HUES64 (cell line): ENCODE data around the gene ODAD3. TPM values are rescaled to one million over a fixed set of nuclear protein-coding genes. Genes with fewer than 3 reads are reported as not detected.
A peak's percentile ranks its signal among the peaks of the same experiment; 100 is the strongest.

Source experiments
- H3K27ac ChIP-seq: 2 replicates; pipeline ENCODE4 v1.7.0; 2013; ENCODE audit warnings: low read depth, low read length, inconsistent platforms
- H3K27me3 ChIP-seq: 2 replicates; pipeline ENCODE4 v1.6.1; 2013; ENCODE audit warnings: mild to moderate bottlenecking, low read length; ENCODE audit not compliant: insufficient read depth
- H3K36me3 ChIP-seq: 2 replicates; pipeline ENCODE4 v1.6.1; 2013; ENCODE audit warnings: mild to moderate bottlenecking, low read length; ENCODE audit not compliant: insufficient read depth
- H3K4me1 ChIP-seq: 2 replicates; pipeline ENCODE4 v1.6.1; 2013; ENCODE audit warnings: mild to moderate bottlenecking, low read length, moderate library complexity; ENCODE audit not compliant: insufficient read depth
- H3K4me3 ChIP-seq: 2 replicates; pipeline ENCODE4 v1.5.1; 2013; ENCODE audit warnings: mild to moderate bottlenecking, low read length, moderate library complexity
- H3K9ac ChIP-seq: 2 replicates; pipeline ENCODE4 v1.6.1; 2013; ENCODE audit warnings: mild to moderate bottlenecking, low read depth, low read length
- H3K9me3 ChIP-seq: 2 replicates; pipeline ENCODE4 v1.6.1; 2013; ENCODE audit warnings: low read depth, low read length; ENCODE audit not compliant: insufficient read depth
- WGBS: fragments of 150-250, 120-280 bp; methylation state at CpG from one replicate; pipeline ENCODE4 v1.1.7; 2013; ENCODE audit warnings: missing lambda C conversion rate; 5-methylcytosine and 5-hydroxymethylcytosine counted together
- polyA plus RNA-seq, 2 experiments: library from polyadenylated mRNA; stranded (reverse); fragments of 50-300 nt; gene quantifications; one replicate each; pipeline ENCODE4 v1.2.3, GENCODE V29; 2013

The ODAD3 gene
- polyA plus RNA-seq (2013, experiment 1 of 2): 0.20 TPM
- 0.76 TPM for polyA plus RNA-seq (2013, experiment 2 of 2)

DNA sequence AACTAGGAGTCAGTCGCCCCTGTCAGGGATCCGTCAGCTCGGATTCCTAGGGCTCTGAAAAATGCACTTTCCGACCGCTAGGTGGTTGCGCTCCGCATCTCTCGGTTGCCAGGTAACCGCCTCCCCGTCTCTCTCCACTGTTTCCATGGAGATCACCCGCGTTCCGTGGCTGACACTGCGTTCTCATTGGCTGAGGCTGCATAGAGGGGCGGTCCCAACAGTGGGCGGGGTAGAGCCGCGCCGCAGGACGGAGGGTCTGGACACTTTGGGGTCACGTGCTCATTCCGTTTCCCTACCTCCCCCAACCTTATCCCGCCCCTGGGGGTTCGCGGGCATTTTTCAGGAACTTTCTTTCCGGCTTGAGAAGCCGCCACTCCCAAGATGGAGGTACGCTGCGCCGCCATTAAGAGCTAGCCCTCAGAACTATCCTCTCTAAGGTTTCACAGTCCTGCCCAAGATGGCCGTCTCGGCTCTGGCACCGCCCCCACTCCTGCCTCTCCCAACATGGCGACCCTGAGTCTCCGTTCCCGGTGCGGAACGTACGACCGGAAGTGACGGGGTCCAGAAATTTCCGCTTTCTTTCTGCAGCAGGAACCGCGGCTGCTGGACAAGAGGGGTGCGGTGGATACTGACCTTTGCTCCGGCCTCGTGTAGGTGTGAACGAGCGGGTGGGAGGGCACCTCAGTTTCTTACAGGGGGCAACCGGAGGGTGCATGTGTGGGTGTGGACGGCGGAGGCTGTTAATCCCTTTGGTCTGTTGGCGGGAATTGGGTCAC is at the start of gene ODAD3, which contains the start of gene PRKCSH:
ODAD3 (minus strand) TSS at position 65 of the 776 bp plus-strand sequence. CDS start 105 bp downstream, outside the sequence.
PRKCSH (plus strand) TSS at position 579 of the 776 bp plus-strand sequence. CDS start 483 bp downstream, outside the sequence.
- WGBS: under 1% methylated on average over 53 of the region's 53 CpGs
- Histone ChIP-seq H3K9me3 (no peaks in the 10 kb centered on the region), H3K4me1 (peaks cover 4% of the 10 kb centered on the region; the same call in 1 of the 2 replicates), H3K27ac (peak within 1 kb of the TSS; percentile 72), H3K27me3 (no peaks in the 10 kb centered on the region), H3K4me3 (peak within 1 kb of the TSS; percentile 80), H3K9ac (peak within 1 kb of the TSS; percentile 92), H3K36me3 (peaks cover 34% of the 10 kb centered on the region)

DNA sequence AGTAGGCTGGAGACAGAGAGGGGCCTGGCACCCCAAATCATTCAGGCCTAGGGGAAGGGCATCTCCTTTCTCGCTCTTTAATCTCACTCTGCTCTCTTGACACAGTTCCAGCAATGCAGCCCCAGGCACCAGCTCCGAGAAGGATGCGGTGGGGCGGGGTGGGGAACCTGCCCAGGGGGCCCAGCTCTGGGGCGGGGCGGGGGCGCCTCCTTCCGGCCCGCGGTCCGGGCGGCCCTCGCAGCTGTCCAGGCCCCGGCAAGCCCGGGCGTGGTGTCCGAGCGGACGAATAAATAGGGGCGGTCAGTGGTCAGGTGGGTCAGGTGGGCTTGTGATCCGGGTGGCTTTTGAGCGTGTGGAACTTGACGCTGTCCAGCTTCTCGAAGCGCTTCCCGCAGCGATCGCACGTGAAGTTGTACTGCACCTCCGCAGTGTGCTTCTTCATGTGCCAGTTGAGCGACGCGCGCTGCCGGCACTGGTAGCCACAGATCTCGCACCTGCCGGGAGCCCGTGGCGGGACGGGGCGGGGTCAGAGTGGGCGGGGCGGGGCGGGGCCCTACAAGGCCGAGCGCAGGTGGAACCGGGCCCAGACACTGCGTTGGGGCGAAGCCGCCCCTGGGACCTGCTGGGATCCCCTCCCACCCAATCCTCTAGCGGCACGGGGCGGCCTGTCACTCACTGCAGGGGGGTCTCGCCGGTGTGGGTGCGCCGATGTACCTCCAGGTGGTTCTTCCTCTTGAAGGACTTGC is 48.6 kb upstream of the ODAD3 start:
- no peaks in the 10 kb centered on the region; the same call in 1 of the 2 replicates for H3K4me1 ChIP-seq
- H3K36me3 ChIP-seq: no peaks in the 10 kb centered on the region
- H3K27me3 ChIP-seq: peaks cover 39% of the 10 kb centered on the region
- no peaks in the 10 kb centered on the region for H3K9me3 ChIP-seq
- no peak overlapping the region for H3K27ac ChIP-seq
- no peak overlapping the region for H3K4me3 ChIP-seq
- no peak overlapping the region for H3K9ac ChIP-seq
- 93% methylated on average over 57 of the region's 57 CpGs for WGBS

GRCh38 chr19:11482384-11483050 is 47.6 kb upstream of the ODAD3 start:
- H3K4me3 ChIP-seq: peak overlapping the region; percentile 42
- H3K9ac ChIP-seq: no peak overlapping the region
- H3K36me3 ChIP-seq: no peaks in the 10 kb centered on the region
- H3K27me3 ChIP-seq: peaks cover 46% of the 10 kb centered on the region
- no peak overlapping the region; the same call in 1 of the 2 replicates for H3K27ac ChIP-seq
- no peaks in the 10 kb centered on the region for H3K9me3 ChIP-seq
- WGBS: 4% methylated on average over 58 of the region's 58 CpGs
- H3K4me1 ChIP-seq: no peaks in the 10 kb centered on the region; the same call in 1 of the 2 replicates

DNA sequence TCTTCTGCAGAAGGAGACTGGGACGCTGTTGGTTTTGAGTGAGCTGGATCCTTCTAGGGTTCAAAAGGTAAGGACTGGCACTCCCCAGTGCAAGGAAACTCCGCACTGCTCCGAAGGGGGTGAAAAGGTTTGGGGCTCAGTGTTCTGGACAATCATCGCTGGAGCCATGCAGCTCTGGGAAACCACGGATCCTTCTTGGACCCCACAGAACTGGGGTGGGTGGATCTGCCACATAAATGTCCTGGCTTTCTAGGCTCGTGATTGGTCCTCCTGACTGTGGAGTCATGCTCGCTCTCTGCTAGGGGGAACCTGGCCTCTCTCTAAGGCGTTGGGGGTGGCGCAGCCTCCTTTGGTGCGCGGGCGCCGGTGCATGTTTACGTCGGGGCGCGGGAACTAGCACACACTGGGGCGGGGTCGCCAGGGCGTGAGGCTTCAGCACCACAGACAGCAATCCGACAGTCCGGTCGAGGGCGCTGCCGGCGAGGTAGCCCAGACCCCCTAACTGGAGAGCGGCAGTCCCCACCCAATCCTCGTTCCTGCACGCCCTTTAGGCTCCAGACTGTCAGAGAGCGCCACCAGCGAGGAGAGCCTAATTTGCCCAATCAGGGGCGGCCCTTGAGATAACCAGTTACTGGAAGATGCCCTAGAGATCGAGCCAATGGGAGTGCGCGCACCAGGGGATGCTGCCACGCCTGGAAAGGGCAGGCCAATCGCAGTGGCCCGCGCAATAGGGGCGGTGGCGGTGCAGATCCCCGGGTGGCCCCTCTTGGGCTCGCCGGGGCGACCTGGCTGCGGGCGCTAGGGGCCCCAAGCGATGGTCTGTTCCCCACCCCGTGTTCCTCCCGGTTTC is 46.8 kb upstream of the ODAD3 start:
- no peak overlapping the region for H3K9ac ChIP-seq
- H3K4me1 ChIP-seq: no peaks in the 10 kb centered on the region; the same call in 1 of the 2 replicates
- WGBS: 11% methylated on average over 50 of the region's 50 CpGs
- H3K4me3 ChIP-seq: peak overlapping the region; percentile 42
- H3K27ac ChIP-seq: no peak overlapping the region; the same call in 1 of the 2 replicates
- no peaks in the 10 kb centered on the region for H3K9me3 ChIP-seq
- H3K36me3 ChIP-seq: no peaks in the 10 kb centered on the region
- H3K27me3 ChIP-seq: peaks cover 46% of the 10 kb centered on the region

DNA sequence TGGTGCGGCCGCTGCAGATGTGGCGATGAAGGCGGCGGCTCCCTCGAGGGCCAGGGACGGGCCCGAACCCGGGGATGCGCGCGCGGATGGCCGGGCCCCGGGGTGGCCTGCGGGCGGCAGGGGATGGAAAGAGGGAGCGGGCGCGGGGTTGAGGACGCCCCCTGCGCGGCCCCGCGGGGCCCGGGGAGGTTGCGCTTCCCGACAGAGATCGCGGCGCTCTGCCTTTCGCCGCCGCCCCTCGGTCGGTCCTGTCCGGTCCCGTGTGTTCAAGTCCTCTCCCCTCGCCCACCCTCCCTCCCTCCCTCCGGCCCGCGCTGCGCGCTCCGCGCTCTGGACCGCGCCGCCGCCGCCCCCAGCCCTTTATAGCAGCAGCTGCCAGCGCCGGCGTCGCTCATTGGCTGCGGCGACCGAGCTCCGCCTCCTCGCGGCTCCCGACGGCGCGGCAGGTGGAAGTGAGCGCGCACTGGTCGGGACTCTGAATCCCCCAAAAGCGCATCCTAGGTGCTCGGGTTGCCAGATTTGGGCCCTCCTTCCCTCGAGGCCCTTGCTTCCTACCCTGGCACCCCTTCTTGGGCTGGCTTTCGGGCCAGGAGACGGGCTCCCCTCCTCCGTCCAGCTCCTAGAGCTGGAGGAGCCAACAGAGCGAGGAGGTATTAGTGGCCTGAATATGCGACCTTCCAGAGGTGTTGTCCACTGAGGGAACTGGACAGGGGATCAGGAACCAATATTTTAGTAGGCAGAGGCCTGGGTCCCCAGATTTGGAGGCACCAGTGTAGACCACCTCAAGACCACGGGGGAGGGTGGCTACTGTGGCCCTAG is 46.0 kb upstream of the ODAD3 start, which contains the start of gene ELAVL3:
ELAVL3 (minus strand) TSS at position 332 of the 819 bp plus-strand sequence. CDS start 438 bp downstream, outside the sequence.
- H3K27ac ChIP-seq: no peak within 1 kb of the TSS
- no peak within 1 kb of the TSS for H3K9ac ChIP-seq
- WGBS: 13% methylated on average over 76 of the region's 77 CpGs
- no peaks in the 10 kb centered on the region; the same call in 1 of the 2 replicates for H3K4me1 ChIP-seq
- peak within 1 kb of the TSS; percentile 42; the same call in 1 of the 2 replicates for H3K4me3 ChIP-seq
- no peaks in the 10 kb centered on the region for H3K36me3 ChIP-seq
- peaks cover 46% of the 10 kb centered on the region for H3K27me3 ChIP-seq
- no peaks in the 10 kb centered on the region for H3K9me3 ChIP-seq

- Histone ChIP-seq H3K36me3 (no peaks in the 10 kb centered on the region), H3K27ac (no peak overlapping the region), H3K4me1 (no peaks in the 10 kb centered on the region; the same call in 1 of the 2 replicates), H3K9me3 (no peaks in the 10 kb centered on the region), H3K27me3 (peaks cover 46% of the 10 kb centered on the region), H3K4me3 (peak overlapping the region; percentile 32; the same call in 1 of the 2 replicates), H3K9ac (no peak overlapping the region)
- WGBS: 12% methylated on average over 86 of the region's 86 CpGs
These were observed 45.2 kb upstream of the ODAD3 start for GRCh38 chr19:11479898-11480714.

- no peaks in the 10 kb centered on the region for H3K36me3 ChIP-seq
- H3K27ac ChIP-seq: no peak overlapping the region
- H3K4me3 ChIP-seq: peak overlapping the region; percentile 55
- H3K9ac ChIP-seq: no peak overlapping the region; the same call in 1 of the 2 replicates
- H3K27me3 ChIP-seq: peaks cover 46% of the 10 kb centered on the region
- 11% methylated on average over 62 of the region's 62 CpGs for WGBS
- no peaks in the 10 kb centered on the region for H3K9me3 ChIP-seq
- no peaks in the 10 kb centered on the region; the same call in 1 of the 2 replicates for H3K4me1 ChIP-seq
These were observed 44.4 kb upstream of the ODAD3 start for GRCh38 chr19:11479090-11479897.

- 81% methylated on average over 19 of the region's 19 CpGs for WGBS
- H3K27ac ChIP-seq: no peak overlapping the region
- peaks cover 46% of the 10 kb centered on the region for H3K27me3 ChIP-seq
- no peaks in the 10 kb centered on the region for H3K9me3 ChIP-seq
- H3K4me1 ChIP-seq: no peaks in the 10 kb centered on the region; the same call in 1 of the 2 replicates
- H3K9ac ChIP-seq: no peak overlapping the region
- no peaks in the 10 kb centered on the region for H3K36me3 ChIP-seq
- H3K4me3 ChIP-seq: no peak overlapping the region
These were observed 43.5 kb upstream of the ODAD3 start for GRCh38 chr19:11478167-11479089.
